Measurements from ENCODE around the gene CLMN.
"Not testable (repeated sequence)": the region's sequence is repeated elsewhere in the genome, so short reads cannot be mapped to it uniquely, and the experiment has no call there.

Gene CLMN

GRCh38 chr14:95211721-95212504, 107.8 kb downstream of the CLMN start:
- Histone ChIP-seq H3K4me3 (ENCODE audit: low read depth, low read length) (no peak overlapping the region), H3K4me1 (ENCODE audit: control insufficient read depth, insufficient read depth, low read length) (no peaks in the 10 kb centered on the region), H3K36me3 (ENCODE audit: control insufficient read depth, insufficient read depth, low read length) (no peaks in the 10 kb centered on the region), H3K9ac (ENCODE audit: low read depth, low read length) (no peak overlapping the region), H3K27me3 (ENCODE audit: control insufficient read depth, insufficient read depth, low read length) (no peaks in the 10 kb centered on the region), H3K9me3 (ENCODE audit: control insufficient read depth, insufficient read depth, low read length) (no peaks in the 10 kb centered on the region)

GRCh38 chr14:95210699-95211098, 109.0 kb downstream of the CLMN start:
- H3K9me3 ChIP-seq (ENCODE audit: control insufficient read depth, insufficient read depth, low read length), result no peaks in the 10 kb centered on the region
- H3K36me3 ChIP-seq (ENCODE audit: control insufficient read depth, insufficient read depth, low read length), result no peaks in the 10 kb centered on the region
- no peaks in the 10 kb centered on the region for H3K4me1 ChIP-seq (ENCODE audit: control insufficient read depth, insufficient read depth, low read length)
- no peak overlapping the region for H3K9ac ChIP-seq (ENCODE audit: low read depth, low read length)
- no peak overlapping the region for H3K4me3 ChIP-seq (ENCODE audit: low read depth, low read length)
- no peaks in the 10 kb centered on the region for H3K27me3 ChIP-seq (ENCODE audit: control insufficient read depth, insufficient read depth, low read length)

GRCh38 chr14:95208598-95208997, 111.1 kb downstream of the CLMN start:
- no peaks in the 10 kb centered on the region for H3K4me1 ChIP-seq (ENCODE audit: control insufficient read depth, insufficient read depth, low read length)
- no peak overlapping the region for H3K4me3 ChIP-seq (ENCODE audit: low read depth, low read length)
- H3K36me3 ChIP-seq (ENCODE audit: control insufficient read depth, insufficient read depth, low read length), result no peaks in the 10 kb centered on the region
- no peak overlapping the region for H3K9ac ChIP-seq (ENCODE audit: low read depth, low read length)
- no peaks in the 10 kb centered on the region for H3K27me3 ChIP-seq (ENCODE audit: control insufficient read depth, insufficient read depth, low read length)
- H3K9me3 ChIP-seq (ENCODE audit: control insufficient read depth, insufficient read depth, low read length), result no peaks in the 10 kb centered on the region

- Histone ChIP-seq H3K36me3 (ENCODE audit: control insufficient read depth, insufficient read depth, low read length) (no peaks in the 10 kb centered on the region), H3K4me3 (ENCODE audit: low read depth, low read length) (no peak overlapping the region), H3K4me1 (ENCODE audit: control insufficient read depth, insufficient read depth, low read length) (no peaks in the 10 kb centered on the region), H3K9ac (ENCODE audit: low read depth, low read length) (no peak overlapping the region), H3K27me3 (ENCODE audit: control insufficient read depth, insufficient read depth, low read length) (no peaks in the 10 kb centered on the region), H3K9me3 (ENCODE audit: control insufficient read depth, insufficient read depth, low read length) (no peaks in the 10 kb centered on the region)
Measured at GRCh38 chr14:95207475-95208233, 112.1 kb downstream of the CLMN start.

GRCh38 chr14:95206534-95206933, 113.2 kb downstream of the CLMN start:
- Histone ChIP-seq H3K27me3 (ENCODE audit: control insufficient read depth, insufficient read depth, low read length) (no peaks in the 10 kb centered on the region), H3K4me3 (ENCODE audit: low read depth, low read length) (no peak overlapping the region), H3K9me3 (ENCODE audit: control insufficient read depth, insufficient read depth, low read length) (no peaks in the 10 kb centered on the region), H3K9ac (ENCODE audit: low read depth, low read length) (no peak overlapping the region), H3K36me3 (ENCODE audit: control insufficient read depth, insufficient read depth, low read length) (no peaks in the 10 kb centered on the region), H3K4me1 (ENCODE audit: control insufficient read depth, insufficient read depth, low read length) (no peaks in the 10 kb centered on the region)

- Histone ChIP-seq H3K36me3 (ENCODE audit: control insufficient read depth, insufficient read depth, low read length) (no peaks in the 10 kb centered on the region), H3K9me3 (ENCODE audit: control insufficient read depth, insufficient read depth, low read length) (no peaks in the 10 kb centered on the region), H3K4me3 (ENCODE audit: low read depth, low read length) (no peak overlapping the region), H3K27me3 (ENCODE audit: control insufficient read depth, insufficient read depth, low read length) (no peaks in the 10 kb centered on the region), H3K4me1 (ENCODE audit: control insufficient read depth, insufficient read depth, low read length) (peaks cover 3% of the 10 kb centered on the region), H3K9ac (ENCODE audit: low read depth, low read length) (no peak overlapping the region)
Measured at GRCh38 chr14:95204705-95205104, 115.0 kb downstream of the CLMN start.

- H3K27me3 ChIP-seq (ENCODE audit: control insufficient read depth, insufficient read depth, low read length); H3K9me3 ChIP-seq (ENCODE audit: control insufficient read depth, insufficient read depth, low read length); H3K9ac ChIP-seq (ENCODE audit: low read depth, low read length); H3K36me3 ChIP-seq (ENCODE audit: control insufficient read depth, insufficient read depth, low read length); H3K4me3 ChIP-seq (ENCODE audit: low read depth, low read length): not testable (repeated sequence)
- H3K4me1 ChIP-seq (ENCODE audit: control insufficient read depth, insufficient read depth, low read length), result peaks cover 14% of the 10 kb centered on the region
Measured at GRCh38 chr14:95201745-95202144, 118.0 kb downstream of the CLMN start.

GRCh38 chr14:95200404-95200803, 119.3 kb downstream of the CLMN start:
- Histone ChIP-seq H3K4me1 (ENCODE audit: control insufficient read depth, insufficient read depth, low read length) (peaks cover 14% of the 10 kb centered on the region), H3K36me3 (ENCODE audit: control insufficient read depth, insufficient read depth, low read length) (no peaks in the 10 kb centered on the region), H3K4me3 (ENCODE audit: low read depth, low read length) (no peak overlapping the region), H3K27me3 (ENCODE audit: control insufficient read depth, insufficient read depth, low read length) (no peaks in the 10 kb centered on the region), H3K9ac (ENCODE audit: low read depth, low read length) (no peak overlapping the region), H3K9me3 (ENCODE audit: control insufficient read depth, insufficient read depth, low read length) (no peaks in the 10 kb centered on the region)

- H3K4me1 ChIP-seq (ENCODE audit: control insufficient read depth, insufficient read depth, low read length), result peaks cover 14% of the 10 kb centered on the region
- H3K4me3 ChIP-seq (ENCODE audit: low read depth, low read length), result no peak overlapping the region
- H3K27me3 ChIP-seq (ENCODE audit: control insufficient read depth, insufficient read depth, low read length), result no peaks in the 10 kb centered on the region
- no peaks in the 10 kb centered on the region for H3K36me3 ChIP-seq (ENCODE audit: control insufficient read depth, insufficient read depth, low read length)
- no peak overlapping the region for H3K9ac ChIP-seq (ENCODE audit: low read depth, low read length)
- no peaks in the 10 kb centered on the region for H3K9me3 ChIP-seq (ENCODE audit: control insufficient read depth, insufficient read depth, low read length)
Measured at GRCh38 chr14:95199298-95199983, 120.3 kb downstream of the CLMN start.

GRCh38 chr14:95198320-95198719, 121.4 kb downstream of the CLMN start:
- H3K4me1 ChIP-seq (ENCODE audit: control insufficient read depth, insufficient read depth, low read length), result peaks cover 14% of the 10 kb centered on the region
- H3K9ac ChIP-seq (ENCODE audit: low read depth, low read length), result no peak overlapping the region
- no peaks in the 10 kb centered on the region for H3K9me3 ChIP-seq (ENCODE audit: control insufficient read depth, insufficient read depth, low read length)
- H3K36me3 ChIP-seq (ENCODE audit: control insufficient read depth, insufficient read depth, low read length), result no peaks in the 10 kb centered on the region
- H3K4me3 ChIP-seq (ENCODE audit: low read depth, low read length), result no peak overlapping the region
- no peaks in the 10 kb centered on the region for H3K27me3 ChIP-seq (ENCODE audit: control insufficient read depth, insufficient read depth, low read length)

- Histone ChIP-seq H3K4me1 (ENCODE audit: control insufficient read depth, insufficient read depth, low read length) (peaks cover 14% of the 10 kb centered on the region), H3K9me3 (ENCODE audit: control insufficient read depth, insufficient read depth, low read length) (no peaks in the 10 kb centered on the region), H3K36me3 (ENCODE audit: control insufficient read depth, insufficient read depth, low read length) (no peaks in the 10 kb centered on the region), H3K9ac (ENCODE audit: low read depth, low read length) (no peak overlapping the region), H3K4me3 (ENCODE audit: low read depth, low read length) (no peak overlapping the region), H3K27me3 (ENCODE audit: control insufficient read depth, insufficient read depth, low read length) (no peaks in the 10 kb centered on the region)
Measured at GRCh38 chr14:95197551-95197950, 122.2 kb downstream of the CLMN start.

Data from iPS-15b (cell line).